Coronary artery (tissue), 2 donors: Measurements from ENCODE around the gene CELF2.

Experiments used
- DNase-seq: peaks from one replicate; pipeline ENCODE4 v3.0.0-alpha.2; 2017; ENCODE audit warnings: low spot score
- H3K27ac ChIP-seq, 2 donors: fragments of 200-600 bp; sonication (generic); one replicate each; pipeline ENCODE4 v1.5.1; 2016 to 2019
- H3K4me3 ChIP-seq: fragments of 200-600 bp; sonication (generic); 2 replicates; pipeline ENCODE4 v1.5.1; 2016; ENCODE audit warnings: mild to moderate bottlenecking, moderate library complexity
- CTCF ChIP-seq: fragments of 200-600 bp; sonication (generic); IDR thresholded peaks from one replicate; pipeline ENCODE4 v1.5.1; 2019; ENCODE audit warnings: antibody characterized with exemption

Gene CELF2

DNA sequence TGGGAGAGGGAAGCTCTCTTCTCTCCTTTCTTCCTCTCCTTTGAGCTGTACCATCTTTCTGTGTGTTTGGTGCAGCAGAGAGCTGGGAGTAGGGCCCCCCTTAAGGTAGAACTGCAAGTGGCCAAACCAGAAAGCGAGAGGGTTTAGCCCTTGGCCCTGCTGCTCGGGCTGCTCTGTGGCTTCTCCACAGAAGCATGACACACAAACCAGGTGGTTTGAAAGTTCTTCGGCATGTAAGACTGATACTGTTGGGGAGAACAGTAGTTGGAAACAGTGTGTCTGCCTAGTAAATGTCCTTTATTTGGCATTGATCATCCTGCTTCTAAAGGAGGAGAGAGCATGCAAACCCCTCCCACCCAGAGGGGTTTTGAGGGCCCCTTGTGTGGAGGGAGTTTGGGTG lies 277.8 kb downstream of the CELF2 start:
- no peak for DNase-seq
- no peak for TF ChIP-seq CTCF
- Histone ChIP-seq H3K4me3 (no peak overlapping the region), H3K27ac (no peak overlapping the region)

GRCh38 chr10:11297136-11297535 lies 279.5 kb downstream of the CELF2 start:
- TF ChIP-seq CTCF = no peak
- peak; percentile 31 for DNase-seq
- Histone ChIP-seq H3K27ac (no peak overlapping the region), H3K4me3 (no peak overlapping the region)

- Histone ChIP-seq H3K4me3 (no peak overlapping the region), H3K27ac (no peak overlapping the region)
- TF ChIP-seq CTCF = no peak
- DNase-seq = peak; percentile 21
Measured at GRCh38 chr10:11298116-11298515, 280.4 kb downstream of the CELF2 start.

GRCh38 chr10:11299125-11299524 lies 281.5 kb downstream of the CELF2 start:
- peak; percentile 61 for DNase-seq
- H3K27ac ChIP-seq = no peak overlapping the region
- no peak overlapping the region for H3K4me3 ChIP-seq
- no peak for TF ChIP-seq CTCF

DNA sequence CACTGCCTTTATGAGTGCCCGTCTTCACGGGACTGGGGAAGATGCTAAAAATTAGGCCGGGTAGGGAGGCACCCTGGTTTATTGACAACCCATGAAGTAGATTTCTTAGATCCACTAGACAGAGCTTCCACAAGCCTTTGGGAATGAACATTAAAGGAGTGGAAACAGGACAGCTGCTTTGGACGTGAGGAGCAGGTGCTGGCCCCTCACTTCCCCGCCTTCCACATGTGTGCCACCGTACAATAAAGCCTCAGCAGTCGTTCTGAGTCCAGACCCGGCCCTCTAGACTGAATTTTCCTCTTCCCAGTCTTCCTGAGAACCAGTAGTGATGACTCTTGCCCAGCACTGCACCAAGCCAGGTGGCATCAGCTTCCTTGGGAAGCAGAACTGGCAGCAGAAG lies 282.4 kb downstream of the CELF2 start:
- no peak overlapping the region for H3K27ac ChIP-seq
- DNase-seq = peak; percentile 58
- TF ChIP-seq CTCF = no peak
- no peak overlapping the region for H3K4me3 ChIP-seq

GRCh38 chr10:11300563-11300962 lies 282.9 kb downstream of the CELF2 start:
- DNase-seq = peak; percentile 61
- no peak for TF ChIP-seq CTCF
- no peak overlapping the region for H3K4me3 ChIP-seq
- no peak overlapping the region for H3K27ac ChIP-seq

GRCh38 chr10:11301571-11302111 lies 284.0 kb downstream of the CELF2 start:
- TF ChIP-seq CTCF = no peak
- peak; percentile 53 for DNase-seq
- Histone ChIP-seq H3K27ac (no peak overlapping the region), H3K4me3 (no peak overlapping the region)
